Thyroid gland (tissue), 4 donors: ENCODE measurements around the gene CD55. TPM values are rescaled to one million over a fixed set of nuclear protein-coding genes. Genes with fewer than 3 reads are reported as not detected.

Experiments
- DNase-seq, 2 donors: peaks; one replicate each; pipeline ENCODE4 v3.0.0-alpha.2; 2019
- H3K27ac ChIP-seq, 3 donors: fragments of 200-600 bp; sonication (generic); 1 replicate in 2 of 3; 2 replicates in 1 of 3; pipeline ENCODE4 v1.5.1; 2016 to 2019; ENCODE audit warnings: mild to moderate bottlenecking in 1 of 3, moderate library complexity in 1 of 3
- H3K27me3 ChIP-seq: fragments of 200-600 bp; sonication (generic); one replicate; pipeline ENCODE4 v1.5.1; 2019
- H3K36me3 ChIP-seq, 2 donors: fragments of 200-600 bp; sonication (generic); one replicate each; pipeline ENCODE4 v1.5.1; 2016 to 2019
- H3K4me1 ChIP-seq, 2 donors: fragments of 200-600 bp; sonication (generic); one replicate each; pipeline ENCODE4 v1.5.1; 2017 to 2019
- H3K4me3 ChIP-seq, 3 donors: fragments of 200-600 bp; sonication (generic); replicated peaks in 1 of 3; 1 replicate in 2 of 3; 2 replicates in 1 of 3; pipeline ENCODE4 v1.5.1; 2016; ENCODE audit warnings: mild to moderate bottlenecking in 1 of 3
- H3K9me3 ChIP-seq: fragments of 200-600 bp; sonication (generic); one replicate; pipeline ENCODE4 v1.5.1; 2017
- CTCF ChIP-seq, 6 experiments: fragments of 200-600 bp in 3 of 6; fragments of 450-650 bp in 3 of 6; sonication (generic) in 3 of 6; IDR thresholded peaks; one replicate each; pipeline ENCODE4 v1.5.1; 2016 to 2019; ENCODE audit warnings: antibody characterized with exemption in 6 of 6, mild to moderate bottlenecking in 2 of 6, inconsistent platforms in 1 of 6, moderate library complexity in 1 of 6
- POLR2A ChIP-seq, 2 donors: fragments of 450-650 bp; IDR thresholded peaks; one replicate each; pipeline ENCODE4 v1.6.1; 2017; ENCODE audit warnings: antibody characterized with exemption in 2 of 2, mild to moderate bottlenecking in 2 of 2, moderate library complexity in 1 of 2
- WGBS, 2 donors: methylation state at CpG; one replicate each; pipeline ENCODE4 v1.1.5; 2017; 5-methylcytosine and 5-hydroxymethylcytosine counted together
- intact Hi-C: fragments of 100-400 bp; cut with DNase I; formaldehyde crosslinking; loops from one replicate; pipeline ENCODE4 v1.15.1; 2023
- total RNA-seq, 4 donors: library from RNA; depleted of rRNA; stranded (reverse); fragments of >200 nt; gene quantifications; one replicate each; pipeline ENCODE4 v1.2.3, GENCODE V29; 2016

CD55 gene
- total RNA-seq, 4 donors from 2014 or later, result 29.7 to 61.9 (median 43.3) TPM

- Histone ChIP-seq H3K36me3 (no peaks in the 10 kb centered on the region), H3K4me1 (no peaks in the 10 kb centered on the region), H3K27me3 (no peaks in the 10 kb centered on the region), H3K27ac (no peak overlapping the region), H3K9me3 (no peaks in the 10 kb centered on the region), H3K4me3 (no peak overlapping the region)
- intact Hi-C loops, result no loop called here
- no peak for DNase-seq
- no peak for TF ChIP-seq CTCF (IDR thresholded peaks at IDR 0.05)
- no peak for TF ChIP-seq POLR2A (IDR thresholded peaks at IDR 0.05)
- 91 to 95% methylated on average over 3 of the region's 3 CpGs for WGBS, 2 donors
Observed at GRCh38 chr1:207355513-207356295, 34.2 kb downstream of the CD55 start.

GRCh38 chr1:207361029-207361428 is 39.6 kb downstream of the CD55 start:
- 60 to 62% methylated on average over 3 of the region's 3 CpGs for WGBS, 2 donors
- no peak for DNase-seq
- Histone ChIP-seq H3K4me1 (peaks cover 0 to 5% of the 10 kb centered on the region in 2 donors), H3K27ac (no peak overlapping the region), H3K9me3 (no peaks in the 10 kb centered on the region), H3K4me3 (no peak overlapping the region), H3K36me3 (no peaks in the 10 kb centered on the region), H3K27me3 (no peaks in the 10 kb centered on the region)
- no peak for TF ChIP-seq CTCF (IDR thresholded peaks at IDR 0.05)
- no peak for TF ChIP-seq POLR2A (IDR thresholded peaks at IDR 0.05)
- intact Hi-C loops, result no loop called here

GRCh38 chr1:207361889-207362288 is 40.4 kb downstream of the CD55 start:
- Histone ChIP-seq H3K27me3 (no peaks in the 10 kb centered on the region), H3K4me1 (peaks cover 0 to 5% of the 10 kb centered on the region in 2 donors), H3K9me3 (no peaks in the 10 kb centered on the region), H3K27ac (no peak overlapping the region), H3K36me3 (no peaks in the 10 kb centered on the region), H3K4me3 (no peak overlapping the region)
- TF ChIP-seq CTCF (IDR thresholded peaks at IDR 0.05), result no peak
- TF ChIP-seq POLR2A (IDR thresholded peaks at IDR 0.05), result no peak
- intact Hi-C loops, result no loop called here
- 78 to 89% methylated on average over 2 of the region's 2 CpGs for WGBS, 2 donors
- no peak for DNase-seq

- WGBS, 2 donors, result 95 to 97% methylated on average over 6 of the region's 6 CpGs
- DNase-seq, result no peak
- intact Hi-C loops, result no loop called here
- H3K9me3 ChIP-seq, result no peaks in the 10 kb centered on the region
- H3K4me1 ChIP-seq, result peaks cover 0 to 5% of the 10 kb centered on the region in 2 donors
- H3K4me3 ChIP-seq, result no peak overlapping the region
- H3K27ac ChIP-seq, result no peak overlapping the region
- H3K36me3 ChIP-seq, result no peaks in the 10 kb centered on the region
- no peaks in the 10 kb centered on the region for H3K27me3 ChIP-seq
- TF ChIP-seq POLR2A (IDR thresholded peaks at IDR 0.05) (no peak), CTCF (IDR thresholded peaks at IDR 0.05) (no peak)
Observed at GRCh38 chr1:207362962-207363860, 41.7 kb downstream of the CD55 start.

- no peaks in the 10 kb centered on the region for H3K9me3 ChIP-seq
Observed at GRCh38 chr1:207363871-207364270, 42.4 kb downstream of the CD55 start.

More at GRCh38 chr1:207363871-207364270, 42.4 kb downstream of the CD55 start:
- Histone ChIP-seq H3K36me3 (no peaks in the 10 kb centered on the region), H3K27me3 (no peaks in the 10 kb centered on the region), H3K4me3 (no peak overlapping the region), H3K27ac (peak overlapping the region in 1 of 3 donors; percentile 8), H3K4me1 (peaks cover 0 to 5% of the 10 kb centered on the region in 2 donors)
- no peak for DNase-seq
- intact Hi-C loops, result no loop called here
- TF ChIP-seq POLR2A (IDR thresholded peaks at IDR 0.05) (no peak), CTCF (IDR thresholded peaks at IDR 0.05) (no peak)
